Cardiac muscle cell (in vitro differentiated cells and primary cell): ENCODE results near the gene SCN5A. TPM values are rescaled to one million over a fixed set of nuclear protein-coding genes. Genes with fewer than 3 reads are reported as not detected.

ENCODE experiments used
- DNase-seq, 2 donors: peaks; one replicate each; pipeline versions ENCODE4 v3.0.0 to v3.0.0-alpha.2; 2010 to 2017; ENCODE audit warnings: low read depth in 1 of 2, low spot score in 1 of 2
- H3K27ac ChIP-seq: fragments of 200-600 bp; sonication (generic); 2 replicates; pipeline ENCODE4 v1.5.1; 2016
- H3K27me3 ChIP-seq: fragments of 200-600 bp; sonication (generic); 2 replicates; pipeline ENCODE4 v1.6.0; 2016; ENCODE audit warnings: control low read depth
- H3K36me3 ChIP-seq: fragments of 200-600 bp; sonication (generic); 2 replicates; pipeline ENCODE4 v1.5.1; 2016; ENCODE audit warnings: control low read depth
- H3K4me1 ChIP-seq: fragments of 200-600 bp; sonication (generic); 2 replicates; pipeline ENCODE4 v1.8.1; 2017; ENCODE audit warnings: low read depth, mild to moderate bottlenecking, mixed run types
- H3K4me3 ChIP-seq: fragments of 200-600 bp; sonication (generic); 2 replicates; pipeline ENCODE4 v1.5.1; 2016; ENCODE audit warnings: mild to moderate bottlenecking
- H3K9me3 ChIP-seq: fragments of 200-600 bp; sonication (generic); 2 replicates; pipeline ENCODE4 v1.5.1; 2017; ENCODE audit warnings: low read depth, mild to moderate bottlenecking, control low read depth
- polyA plus RNA-seq: library from polyadenylated mRNA; unstranded; fragments of >200 nt; fragmentation: Nextera tagmentation; extraction: Ambion mirVana; gene quantifications from 2 replicates; pipeline ENCODE4 v1.2.1, GENCODE V29; 2016
- total RNA-seq: library from RNA; depleted of rRNA; stranded (reverse); fragments of >200 nt; gene quantifications from 2 replicates; pipeline ENCODE4 v1.2.3, GENCODE V29; 2016
- TF ChIP-seq, protein P1 (sequence below): IDR thresholded peaks from 2 replicates; pipeline ENCODE4 v1.5.1; 2012; ENCODE audit warnings: low read depth, mild to moderate bottlenecking, low read length

The SCN5A gene
- total and polyA plus RNA-seq, 2 experiments from 2014 or later = 3.1 to 9.3 TPM

DNA sequence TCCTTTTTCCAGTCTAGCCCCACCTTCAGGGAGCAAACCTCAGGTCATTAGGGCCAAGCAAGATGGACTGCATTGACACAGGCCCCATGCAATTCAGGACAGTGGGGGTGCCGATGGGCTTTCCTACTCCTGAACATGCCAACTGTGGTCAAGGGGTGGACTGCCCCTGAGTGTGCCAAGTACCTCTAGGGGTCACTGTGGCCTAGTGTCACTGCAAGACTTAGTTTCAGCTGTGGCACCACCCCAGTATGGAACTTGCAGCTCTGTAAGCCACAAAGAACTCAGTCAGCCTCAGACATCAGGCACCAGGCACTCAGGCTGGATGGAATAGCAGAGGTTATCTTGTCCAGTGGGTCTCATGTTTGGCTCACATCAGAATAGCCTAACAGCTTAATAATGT is 121.0 kb downstream of the SCN5A start:
- DNase-seq = peak in 1 of 2 donors; percentile 46
- no peaks in the 10 kb centered on the region for H3K36me3 ChIP-seq
- TF ChIP-seq, protein P1, sequence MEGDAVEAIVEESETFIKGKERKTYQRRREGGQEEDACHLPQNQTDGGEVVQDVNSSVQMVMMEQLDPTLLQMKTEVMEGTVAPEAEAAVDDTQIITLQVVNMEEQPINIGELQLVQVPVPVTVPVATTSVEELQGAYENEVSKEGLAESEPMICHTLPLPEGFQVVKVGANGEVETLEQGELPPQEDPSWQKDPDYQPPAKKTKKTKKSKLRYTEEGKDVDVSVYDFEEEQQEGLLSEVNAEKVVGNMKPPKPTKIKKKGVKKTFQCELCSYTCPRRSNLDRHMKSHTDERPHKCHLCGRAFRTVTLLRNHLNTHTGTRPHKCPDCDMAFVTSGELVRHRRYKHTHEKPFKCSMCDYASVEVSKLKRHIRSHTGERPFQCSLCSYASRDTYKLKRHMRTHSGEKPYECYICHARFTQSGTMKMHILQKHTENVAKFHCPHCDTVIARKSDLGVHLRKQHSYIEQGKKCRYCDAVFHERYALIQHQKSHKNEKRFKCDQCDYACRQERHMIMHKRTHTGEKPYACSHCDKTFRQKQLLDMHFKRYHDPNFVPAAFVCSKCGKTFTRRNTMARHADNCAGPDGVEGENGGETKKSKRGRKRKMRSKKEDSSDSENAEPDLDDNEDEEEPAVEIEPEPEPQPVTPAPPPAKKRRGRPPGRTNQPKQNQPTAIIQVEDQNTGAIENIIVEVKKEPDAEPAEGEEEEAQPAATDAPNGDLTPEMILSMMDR = no peak
- H3K27ac ChIP-seq = no peak overlapping the region
- H3K27me3 ChIP-seq = peaks cover 7% of the 10 kb centered on the region
- no peaks in the 10 kb centered on the region for H3K9me3 ChIP-seq
- peaks cover 15% of the 10 kb centered on the region for H3K4me1 ChIP-seq
- H3K4me3 ChIP-seq = no peak overlapping the region

DNA sequence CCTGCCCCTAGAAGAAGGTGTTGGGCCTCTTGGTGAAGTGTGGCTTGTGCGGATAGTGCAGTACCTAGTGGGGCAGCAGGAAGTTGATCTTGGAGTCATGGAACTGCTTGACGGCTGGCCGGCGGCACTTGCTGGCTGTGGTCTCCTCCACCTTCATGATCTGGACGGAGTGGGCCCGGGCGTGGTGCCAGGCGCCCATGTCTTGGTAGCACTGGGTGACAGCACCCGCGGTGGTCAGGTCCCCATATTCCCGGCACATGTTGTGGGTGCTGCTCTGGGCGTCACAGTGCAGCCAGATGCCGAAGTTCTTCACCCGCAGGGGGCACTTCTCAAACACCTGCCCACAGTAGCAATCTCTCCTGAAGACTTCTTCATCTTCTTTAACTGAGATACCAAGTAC is 122.7 kb downstream of the SCN5A start:
- no peaks in the 10 kb centered on the region for H3K36me3 ChIP-seq
- H3K4me3 ChIP-seq = no peak overlapping the region
- no peak for DNase-seq
- peaks cover 7% of the 10 kb centered on the region for H3K27me3 ChIP-seq
- no peak overlapping the region for H3K27ac ChIP-seq
- peaks cover under 1% of the 10 kb centered on the region for H3K4me1 ChIP-seq
- TF ChIP-seq, protein P1 = no peak
- no peaks in the 10 kb centered on the region for H3K9me3 ChIP-seq

DNA sequence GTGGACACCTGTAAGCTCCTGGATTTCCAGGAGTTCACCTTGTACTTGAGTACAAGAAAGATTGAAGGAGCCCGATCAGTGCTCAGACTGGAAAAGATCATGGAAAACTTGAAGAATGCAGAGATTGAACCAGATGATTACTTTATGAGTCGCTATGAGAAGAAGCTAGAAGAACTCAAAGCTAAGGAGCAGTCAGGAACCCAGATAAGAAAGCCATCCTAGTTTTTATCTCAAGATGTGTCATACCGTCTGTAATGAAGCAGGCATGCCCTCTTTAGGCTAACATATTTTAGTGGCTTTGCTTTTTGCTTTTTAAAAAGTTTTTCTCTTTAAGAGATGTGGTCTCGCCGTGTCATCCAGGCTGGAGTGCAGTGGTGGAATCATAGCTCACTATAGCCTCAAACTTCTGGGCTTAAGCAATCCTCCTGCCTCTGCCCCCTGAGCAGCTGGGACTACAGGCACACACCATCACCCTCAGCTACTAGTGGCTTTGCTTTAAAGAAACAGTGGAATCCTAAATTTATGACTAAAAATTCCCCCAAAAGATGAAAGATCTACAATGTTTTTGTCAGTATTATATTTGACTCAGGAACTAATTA is 125.2 kb downstream of the SCN5A start:
- peaks cover 4% of the 10 kb centered on the region for H3K27me3 ChIP-seq
- no peaks in the 10 kb centered on the region for H3K36me3 ChIP-seq
- no peaks in the 10 kb centered on the region for H3K9me3 ChIP-seq
- no peak for DNase-seq
- no peak overlapping the region for H3K27ac ChIP-seq
- H3K4me3 ChIP-seq = no peak overlapping the region
- peaks cover 8% of the 10 kb centered on the region for H3K4me1 ChIP-seq
- TF ChIP-seq, protein P1 = no peak

DNA sequence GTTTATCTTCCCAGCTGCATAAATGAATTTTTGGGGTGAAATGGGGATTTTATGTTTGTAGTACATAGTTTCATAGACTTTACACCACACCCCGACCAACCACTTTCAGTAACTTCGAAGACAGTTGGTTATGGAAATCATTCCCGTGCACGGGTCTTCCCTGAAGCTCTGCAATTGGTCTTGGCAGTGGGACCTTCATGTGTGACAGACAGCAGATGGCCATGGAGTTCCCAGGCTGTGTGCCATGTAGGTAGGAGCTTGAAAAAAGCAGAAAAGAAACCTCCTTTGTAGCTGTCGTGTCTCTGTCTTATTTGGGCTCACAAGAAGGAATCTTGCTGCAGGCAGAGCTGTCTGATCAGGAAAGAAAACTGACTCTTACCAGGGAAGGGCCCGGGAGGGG is 127.5 kb downstream of the SCN5A start:
- no peak overlapping the region for H3K4me3 ChIP-seq
- peaks cover 19% of the 10 kb centered on the region for H3K4me1 ChIP-seq
- H3K27ac ChIP-seq = no peak overlapping the region
- TF ChIP-seq, protein P1 = no peak
- no peak for DNase-seq
- peaks cover 4% of the 10 kb centered on the region for H3K27me3 ChIP-seq
- H3K9me3 ChIP-seq = no peaks in the 10 kb centered on the region
- H3K36me3 ChIP-seq = no peaks in the 10 kb centered on the region

DNA sequence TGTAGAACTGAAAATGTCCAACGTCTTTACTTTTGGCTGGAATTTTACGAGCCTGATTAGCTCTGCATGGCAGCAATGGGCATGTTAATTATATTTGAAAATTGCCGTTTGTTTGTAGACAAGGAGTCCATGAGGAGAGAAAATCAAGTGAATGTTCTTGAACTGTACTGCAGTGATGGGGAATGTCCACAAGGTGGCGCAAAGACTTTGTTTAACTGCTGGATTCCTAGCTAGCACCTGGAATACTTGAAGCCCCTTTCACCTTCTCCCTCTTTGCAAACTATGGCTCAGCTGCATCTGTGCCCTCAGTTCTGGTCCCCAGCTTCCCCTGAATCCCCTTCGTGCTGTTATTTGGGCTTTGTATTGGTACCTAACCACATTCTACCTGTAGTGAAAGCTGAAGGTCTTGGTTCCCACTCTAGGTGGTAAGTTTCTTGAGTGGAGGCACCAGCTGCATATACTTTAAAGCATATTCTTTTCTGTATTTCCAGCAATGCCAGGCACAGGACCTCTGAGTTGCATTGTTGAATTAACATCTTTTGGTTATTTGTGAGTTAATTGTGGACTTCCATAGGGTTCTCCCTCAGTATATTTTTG is 128.0 kb downstream of the SCN5A start:
- DNase-seq = peak; percentile 78 to 84
- Histone ChIP-seq H3K27me3 (peaks cover 4% of the 10 kb centered on the region), H3K36me3 (no peaks in the 10 kb centered on the region), H3K4me3 (no peak overlapping the region), H3K27ac (no peak overlapping the region), H3K4me1 (peaks cover 21% of the 10 kb centered on the region), H3K9me3 (no peaks in the 10 kb centered on the region)
- TF ChIP-seq, protein P1 = peak; percentile 91
